DND-41 (cell line): ENCODE measurements around the gene SND1.

Source experiments
- CTCF ChIP-seq: IDR thresholded peaks from 2 replicates; pipeline ENCODE4 v1.5.1; 2012; ENCODE audit warnings: borderline replicate concordance, low read length, moderate library complexity, mild to moderate bottlenecking; ENCODE audit not compliant: poor library complexity, severe bottlenecking; ENCODE audit errors: extremely low read depth
- EZH2 ChIP-seq: IDR thresholded peaks from 3 replicates; pipeline ENCODE4 v1.6.1; 2012; ENCODE audit warnings: borderline replicate concordance, low read depth, mild to moderate bottlenecking, moderate library complexity, low read length, inconsistent platforms; ENCODE audit not compliant: severe bottlenecking

- TF ChIP-seq EZH2 (no peak), CTCF (no peak)
Measured at GRCh38 chr7:128068785-128069184, 416.8 kb downstream of the SND1 start.
